NCI-H2196 (cell line): ENCODE measurements around the gene WDR36.
"Not testable (repeated sequence)": the region's sequence is repeated elsewhere in the genome, so short reads cannot be mapped to it uniquely, and the experiment has no call there.

Experiments
- DNase-seq: peaks from one replicate; lab custom pipeline; 2025; ENCODE audit not compliant: unreplicated experiment; lab: John Stamatoyannopoulos, UW

The WDR36 gene

DNA sequence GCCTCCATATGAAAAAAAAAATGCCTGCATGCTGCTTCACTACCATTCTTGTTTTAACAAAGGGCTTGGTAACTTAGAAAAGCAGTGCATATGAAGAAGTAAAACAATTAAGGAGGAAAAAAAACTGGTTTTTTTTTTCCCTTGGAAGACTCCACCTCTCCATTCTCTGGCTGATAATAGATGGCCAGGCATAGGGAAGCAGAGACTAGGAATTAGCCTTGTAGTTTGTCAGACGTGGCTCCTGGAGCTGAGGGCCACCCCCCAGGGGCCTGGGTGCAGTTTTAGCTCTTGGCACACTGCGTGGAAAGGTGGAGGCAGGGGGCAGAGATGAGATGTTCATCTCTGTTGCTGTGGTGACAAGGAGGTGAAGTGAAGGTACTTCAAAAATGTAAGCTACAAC lies 42.7 kb downstream of the WDR36 start:
- DNase-seq = no peak

DNA sequence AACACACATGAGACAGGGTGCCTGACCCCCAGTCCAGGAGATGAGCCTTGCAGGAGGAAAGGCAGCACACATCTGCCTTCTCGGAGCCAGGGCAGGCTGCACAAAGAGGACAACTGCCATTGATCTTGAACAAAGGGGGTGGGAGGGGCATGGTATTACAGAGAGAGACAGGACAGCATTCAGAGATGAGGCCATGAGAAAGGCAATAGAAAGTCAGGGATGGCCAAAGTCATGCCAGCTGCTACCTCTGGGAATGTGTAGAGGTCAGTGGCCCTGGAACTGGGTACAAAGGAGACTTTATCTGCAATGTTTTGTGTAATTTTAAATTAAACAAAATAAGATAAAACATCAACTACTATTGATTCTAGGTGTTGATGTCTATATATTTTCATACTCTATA lies 43.2 kb downstream of the WDR36 start:
- DNase-seq = no peak

- no peak for DNase-seq
These were observed 43.8 kb downstream of the WDR36 start for GRCh38 chr5:111135946-111136345.

- DNase-seq = no peak
These were observed 45.9 kb downstream of the WDR36 start for GRCh38 chr5:111138096-111138495.

DNA sequence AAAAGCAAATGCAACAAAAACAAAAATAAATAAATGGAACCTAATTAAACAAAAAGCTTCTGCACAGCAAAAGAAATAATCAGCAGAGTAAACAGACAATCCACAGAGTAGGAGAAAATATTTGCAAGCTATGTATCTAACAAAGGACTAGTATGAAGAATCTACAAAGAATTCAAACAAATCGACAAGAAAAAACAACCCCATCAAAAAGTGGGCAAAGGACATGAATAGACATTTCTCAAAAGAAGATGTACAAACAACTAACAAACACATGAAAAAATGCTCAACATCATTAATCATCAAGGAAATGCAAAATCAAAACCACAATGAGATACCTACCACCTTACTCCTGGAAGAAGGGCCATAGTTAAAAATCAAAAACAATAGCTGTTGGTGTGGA lies 49.3 kb downstream of the WDR36 start:
- DNase-seq = not testable (repeated sequence)

GRCh38 chr5:111142932-111143331 lies 50.8 kb downstream of the WDR36 start:
- DNase-seq = no peak

- no peak for DNase-seq
These were observed 51.8 kb downstream of the WDR36 start for GRCh38 chr5:111143910-111144309.

DNA sequence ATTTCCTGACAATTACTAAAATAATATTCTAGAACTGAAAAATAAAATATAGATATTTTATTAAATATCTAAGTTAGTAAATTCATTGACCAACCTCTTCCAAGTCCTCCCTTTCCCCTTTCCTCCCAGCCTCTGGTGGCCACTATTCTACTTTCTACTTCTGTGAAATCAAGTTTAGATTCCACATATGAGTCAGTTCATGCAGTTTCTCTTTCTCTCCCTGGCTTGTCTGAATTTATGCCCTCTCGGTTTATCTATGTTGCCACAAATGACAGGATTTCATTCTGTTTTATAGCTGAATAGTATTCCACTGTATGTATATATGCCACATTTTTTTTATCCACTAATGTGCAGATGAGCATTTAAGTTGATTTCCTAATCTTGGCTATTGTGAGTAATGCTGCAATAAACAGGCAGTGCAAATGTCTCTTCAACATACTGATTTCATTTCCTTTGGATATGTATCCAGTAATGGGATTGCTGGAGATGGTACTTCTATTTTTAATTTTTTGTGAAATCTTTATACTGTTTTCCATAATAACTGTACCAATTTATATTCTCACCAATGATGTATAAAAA lies 52.3 kb downstream of the WDR36 start:
- no peak for DNase-seq

DNA sequence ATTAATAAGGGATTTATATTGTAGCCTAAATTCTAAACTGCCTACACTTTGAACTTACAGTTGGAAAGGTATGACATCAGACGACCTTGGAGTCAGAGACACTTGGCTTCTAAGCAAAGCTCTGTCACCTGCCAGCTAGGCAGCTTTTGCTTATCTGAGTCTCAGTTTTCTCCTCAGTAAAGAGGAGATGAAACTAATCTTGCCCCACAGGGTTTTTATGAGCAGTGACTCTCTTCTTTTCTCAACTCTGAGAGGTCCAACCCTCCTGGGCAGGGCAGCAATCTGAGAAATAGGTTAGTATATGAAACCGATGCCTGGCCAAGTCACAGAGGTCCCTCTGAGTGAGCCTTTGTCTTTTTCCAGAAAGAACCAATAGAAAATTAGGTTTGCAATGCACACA lies 53.9 kb downstream of the WDR36 start:
- no peak for DNase-seq

DNA sequence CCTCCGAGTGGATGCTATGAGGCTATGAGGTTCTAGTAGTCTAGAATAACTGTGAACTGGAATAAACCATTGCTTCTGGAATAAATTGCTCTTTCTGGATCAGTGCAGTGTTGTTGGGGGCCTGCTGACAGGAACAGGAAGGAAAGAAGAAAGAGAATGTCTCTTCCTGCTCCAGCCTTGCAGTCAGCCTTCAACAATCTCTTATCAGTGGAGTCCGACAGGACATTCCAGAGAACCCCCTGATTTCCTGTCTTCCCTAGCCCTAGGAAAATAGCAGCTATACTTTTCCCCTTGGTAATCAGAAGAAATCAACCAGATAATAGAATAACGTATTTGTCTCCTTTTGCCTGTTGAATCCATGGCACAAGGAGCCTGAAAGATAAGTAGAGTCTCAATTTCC lies 55.4 kb downstream of the WDR36 start:
- DNase-seq = no peak

DNA sequence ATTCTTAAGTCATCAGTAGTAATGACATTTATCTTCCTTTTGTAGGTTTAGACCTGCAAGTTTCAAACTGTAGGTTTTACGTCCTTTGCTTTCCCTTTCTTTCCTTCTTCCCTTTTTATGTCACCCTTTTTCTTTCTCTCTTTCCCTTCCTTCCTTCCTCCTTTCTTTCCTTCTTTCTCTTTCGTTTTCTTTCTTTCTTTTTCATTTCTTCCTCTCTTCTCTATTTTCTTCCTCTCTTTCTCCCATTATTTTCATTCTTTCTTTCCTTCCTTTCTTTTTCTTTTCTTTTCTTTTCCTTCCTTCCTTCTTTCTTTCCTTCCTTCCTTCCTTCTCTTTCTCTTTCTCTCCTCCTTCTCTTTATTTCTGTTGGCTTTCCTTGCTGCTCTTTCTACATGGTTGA lies 59.9 kb downstream of the WDR36 start:
- no peak for DNase-seq

DNA sequence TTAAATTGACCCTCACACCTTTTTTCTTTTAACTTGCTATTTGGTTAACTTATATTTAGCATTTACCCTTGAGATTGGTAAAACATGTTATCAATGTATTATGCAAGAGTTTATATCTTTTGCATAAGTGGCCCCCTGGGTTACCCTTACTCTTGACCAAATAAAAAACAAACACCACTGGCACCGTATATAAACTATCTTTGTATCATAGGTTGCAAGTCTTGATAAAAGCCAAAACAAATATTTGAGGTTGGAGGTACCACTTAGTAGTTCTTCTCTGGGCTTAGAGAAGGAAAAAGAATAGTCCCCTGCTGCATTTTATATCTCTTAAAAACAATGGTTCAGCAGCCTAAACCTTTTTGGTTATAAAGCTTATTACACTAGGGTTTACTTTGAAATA lies 61.3 kb downstream of the WDR36 start:
- DNase-seq = no peak

- no peak for DNase-seq
These were observed 61.8 kb downstream of the WDR36 start for GRCh38 chr5:111153945-111154344.

DNA sequence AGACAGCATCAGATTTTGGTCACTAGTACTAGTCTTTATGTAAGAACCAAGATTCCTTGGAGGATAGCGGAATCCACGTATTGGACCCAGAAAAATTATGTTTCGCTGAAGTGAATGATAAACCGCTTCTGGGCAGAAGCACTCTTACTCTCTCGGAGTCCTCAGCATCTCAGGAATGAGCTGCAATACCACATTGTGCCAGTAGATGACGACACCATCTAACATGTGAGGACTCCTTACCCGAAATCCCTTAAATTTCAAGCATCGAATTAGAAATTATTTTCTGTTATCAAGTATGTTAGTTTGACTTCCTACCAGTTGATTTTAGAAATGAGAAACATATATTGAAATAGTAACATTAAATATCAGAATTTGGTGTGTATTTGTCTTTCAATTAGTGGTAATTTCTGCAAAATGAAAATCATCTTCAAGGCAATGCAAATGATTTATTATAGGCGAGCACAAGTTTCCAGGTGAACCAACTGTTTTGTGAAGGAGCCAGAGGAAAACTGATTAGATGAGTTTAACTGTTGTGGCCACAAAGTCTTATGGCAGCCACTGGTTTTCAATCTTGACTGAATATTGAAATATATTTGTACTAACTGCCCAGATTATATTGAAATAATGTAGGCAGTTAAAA lies 66.1 kb downstream of the WDR36 start:
- peak; percentile 77 for DNase-seq

- DNase-seq = no peak
These were observed 67.7 kb downstream of the WDR36 start for GRCh38 chr5:111159845-111160244.

DNA sequence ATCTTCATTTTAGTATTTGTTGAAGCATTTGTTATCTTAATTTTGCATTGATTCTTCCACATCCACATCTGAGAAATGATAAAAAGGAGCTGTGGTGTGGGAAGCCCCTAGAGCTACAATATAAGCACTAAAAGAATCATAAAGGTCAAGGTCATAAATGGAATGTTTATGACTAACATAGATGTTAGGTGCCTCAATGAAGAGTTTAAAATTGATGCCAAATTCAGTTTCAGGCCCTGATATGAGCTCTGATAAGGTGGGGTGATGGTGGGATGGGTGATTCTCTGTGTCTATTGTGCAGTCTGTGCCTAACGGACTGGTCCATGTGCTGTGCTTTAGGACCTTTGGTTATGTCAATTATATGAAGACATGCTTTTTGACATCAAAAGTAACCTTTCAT lies 70.9 kb downstream of the WDR36 start:
- no peak for DNase-seq

DNA sequence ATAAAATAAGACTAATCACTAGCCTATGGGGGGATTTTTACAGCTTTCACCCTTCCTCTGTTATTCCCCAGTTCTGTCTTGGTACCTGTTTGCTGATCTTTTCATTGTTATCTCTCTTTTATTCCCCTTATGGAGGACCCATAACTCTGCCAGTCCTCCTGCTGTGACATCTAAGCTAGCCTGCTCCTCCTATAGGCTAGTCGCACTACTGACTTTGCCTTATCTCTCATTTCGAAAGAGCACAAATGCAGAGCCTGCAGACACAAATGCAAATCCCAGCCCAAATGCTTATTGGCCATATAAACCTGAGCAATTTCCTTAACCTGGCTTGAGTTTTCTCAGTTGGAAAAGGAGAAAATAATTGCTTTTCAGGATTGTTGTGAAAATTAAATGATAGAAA lies 72.9 kb downstream of the WDR36 start:
- no peak for DNase-seq

DNA sequence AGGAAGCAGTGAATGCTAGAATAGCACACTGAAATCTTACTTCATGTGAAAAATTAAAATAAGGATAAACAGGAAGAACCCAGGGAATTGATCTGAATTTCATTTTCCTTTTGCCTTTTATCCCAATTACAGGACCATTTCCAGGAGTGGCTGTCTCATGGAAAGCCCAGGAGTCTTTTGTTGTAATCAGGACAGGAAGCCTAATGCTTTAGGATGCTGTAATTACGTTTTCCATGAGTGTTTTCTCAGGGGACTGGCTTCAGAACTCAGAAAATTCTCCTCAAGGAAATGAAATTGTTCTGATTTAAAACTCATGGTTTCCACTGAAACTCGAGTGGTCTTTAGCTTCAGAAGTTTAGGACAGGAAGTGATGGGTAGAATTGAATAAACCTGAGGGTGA lies 75.4 kb downstream of the WDR36 start:
- DNase-seq = no peak

GRCh38 chr5:111168608-111169007 lies 76.5 kb downstream of the WDR36 start:
- no peak for DNase-seq

DNA sequence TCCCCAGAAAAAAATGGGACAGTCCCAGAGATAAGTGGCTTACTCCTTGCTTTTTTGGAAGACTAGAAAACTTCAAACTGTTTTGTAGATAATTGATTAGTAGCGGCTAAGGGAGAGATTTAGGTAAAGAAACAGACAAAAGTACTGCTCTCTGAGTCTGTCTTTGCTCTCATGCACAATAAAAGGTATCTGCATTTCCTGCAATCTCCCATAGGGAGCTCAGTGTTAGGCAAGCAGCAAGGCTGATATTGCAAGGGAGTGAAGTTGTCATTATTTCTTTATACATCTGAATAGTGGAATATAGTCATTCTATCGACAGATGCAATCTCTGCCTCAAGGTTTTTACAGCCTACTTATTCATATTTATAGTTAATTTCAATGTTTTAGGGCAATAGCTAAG lies 77.1 kb downstream of the WDR36 start:
- DNase-seq = no peak

DNA sequence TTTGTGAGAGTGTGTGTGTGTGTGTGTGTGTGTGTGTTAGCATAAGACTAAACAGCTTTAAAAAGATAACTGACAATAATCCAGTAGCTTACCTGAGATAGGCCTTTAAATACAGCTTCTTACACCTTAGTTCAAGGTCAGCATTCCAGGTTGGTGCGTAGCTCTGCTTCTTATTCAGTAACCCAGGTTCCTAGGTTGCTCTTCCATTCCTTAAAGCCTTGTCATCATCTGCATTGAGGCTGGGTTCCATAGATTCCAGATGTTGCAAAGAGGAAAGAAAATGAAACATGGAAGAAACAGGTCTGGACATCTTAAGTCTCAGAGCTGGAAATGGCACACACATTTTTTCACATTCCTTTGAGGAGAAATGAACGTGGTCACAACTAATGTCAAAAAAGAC lies 78.1 kb downstream of the WDR36 start:
- DNase-seq = no peak

GRCh38 chr5:111172504-111172903 lies 80.4 kb downstream of the WDR36 start:
- DNase-seq = no peak

DNA sequence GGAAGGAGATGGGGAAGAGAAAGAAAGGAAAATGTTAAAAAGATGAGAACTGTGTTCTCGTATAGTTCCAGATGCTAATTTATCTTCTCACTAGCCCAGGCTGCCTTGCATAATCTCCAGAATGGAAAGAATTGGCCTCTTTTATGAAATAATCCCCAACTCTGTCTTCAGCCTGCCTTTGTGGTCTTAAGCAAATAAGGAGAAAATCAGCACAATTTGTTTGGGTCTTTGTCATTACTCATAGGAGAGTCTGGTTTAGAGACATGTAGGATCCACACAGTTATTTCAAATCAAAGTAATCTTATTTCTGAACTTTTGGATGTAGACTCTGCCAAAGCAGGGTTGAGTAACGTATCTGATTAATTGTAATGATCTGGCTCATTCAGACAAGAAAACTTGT lies 81.3 kb downstream of the WDR36 start:
- DNase-seq = no peak
